CD1c-positive myeloid dendritic cell (primary cell): Measurements from ENCODE around the gene GPR156.
"Not testable (repeated sequence)": the region's sequence is repeated elsewhere in the genome, so short reads cannot be mapped to it uniquely, and the experiment has no call there.

Experiments
- DNase-seq: peaks from one replicate; pipeline ENCODE4 v3.0.0-alpha.2; 2016; ENCODE audit errors: extremely low spot score

The GPR156 gene

DNA sequence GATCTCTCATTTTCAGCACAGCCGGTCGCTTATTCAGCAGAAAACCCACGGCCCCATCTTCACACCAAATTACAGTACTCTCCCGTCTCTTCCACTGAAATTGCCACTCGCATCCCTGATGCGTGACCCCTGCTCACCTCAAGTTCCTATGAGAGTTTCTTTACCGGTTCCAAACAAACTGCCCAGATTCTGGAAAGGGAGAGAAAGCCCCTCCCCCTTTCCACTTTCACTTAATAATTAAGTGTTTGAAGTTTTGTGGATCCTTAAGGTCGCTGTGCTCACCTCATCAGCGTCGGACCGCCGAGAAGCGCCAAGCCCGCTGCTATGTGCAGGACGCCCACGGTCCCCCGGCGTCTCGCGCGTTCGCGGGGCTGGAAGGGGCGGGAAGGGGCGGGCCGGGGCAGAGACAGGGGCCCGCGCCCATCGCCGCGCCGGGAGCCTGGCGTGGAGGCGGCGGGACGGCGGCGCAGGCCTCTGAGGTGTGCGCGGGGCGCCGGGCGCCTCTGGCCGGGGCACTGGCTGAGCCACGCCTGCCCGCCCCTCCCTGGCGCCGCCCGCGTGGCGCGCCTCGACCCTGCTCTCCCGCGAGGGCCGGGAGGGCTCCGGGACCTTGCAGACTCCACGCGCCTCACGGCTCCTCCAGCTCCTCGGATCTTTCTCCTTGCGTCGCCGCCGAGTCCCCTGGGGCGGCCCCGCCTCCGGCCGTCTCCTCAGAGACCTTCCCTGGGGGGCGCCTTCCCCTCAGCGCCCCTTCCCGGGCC, at the start of gene GPR156:
GPR156 (minus strand) TSS at position 476 of the 761 bp plus-strand sequence. CDS start 41,124 bp downstream, outside the sequence.
- DNase-seq: no peak

DNA sequence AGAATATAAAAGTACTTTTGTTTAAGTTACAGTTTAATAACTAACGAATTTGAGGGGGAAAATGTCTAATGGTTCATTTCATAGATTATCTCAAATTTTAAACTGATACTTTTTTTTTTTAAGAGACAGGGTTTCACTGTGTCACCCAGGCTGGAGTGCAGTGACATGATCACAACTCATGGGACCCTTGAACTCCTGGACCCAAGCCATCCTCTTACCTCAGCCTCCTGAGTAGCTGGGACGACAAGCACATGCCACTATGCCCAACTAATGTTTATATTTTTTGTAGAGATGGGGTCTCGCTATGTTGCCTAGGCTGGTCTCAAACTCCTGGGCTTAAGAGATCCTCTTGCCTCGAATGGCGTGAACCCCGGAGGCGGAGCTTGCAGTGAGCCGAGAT, 47.6 kb upstream of the GPR156 start:
- DNase-seq: no peak

DNA sequence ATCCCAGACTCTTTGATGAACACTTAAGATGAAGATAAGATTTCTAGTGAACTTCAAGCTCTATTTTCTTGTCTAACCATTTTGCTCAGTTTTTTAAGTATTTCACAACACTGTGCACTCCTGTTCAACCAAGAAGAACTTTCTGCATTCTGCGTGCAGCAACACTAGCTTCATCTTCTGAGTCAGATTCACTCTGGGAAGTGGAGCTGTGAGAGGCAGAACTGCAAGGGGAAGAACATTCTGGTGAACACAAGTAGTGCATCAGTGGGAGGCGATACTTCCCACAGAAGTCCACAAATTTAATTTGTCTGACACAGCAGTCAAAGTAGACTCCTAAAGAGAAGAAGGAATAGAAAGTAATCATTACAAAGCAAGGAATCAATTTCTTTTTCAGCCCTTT, 46.1 kb upstream of the GPR156 start:
- DNase-seq: peak; percentile 23

DNA sequence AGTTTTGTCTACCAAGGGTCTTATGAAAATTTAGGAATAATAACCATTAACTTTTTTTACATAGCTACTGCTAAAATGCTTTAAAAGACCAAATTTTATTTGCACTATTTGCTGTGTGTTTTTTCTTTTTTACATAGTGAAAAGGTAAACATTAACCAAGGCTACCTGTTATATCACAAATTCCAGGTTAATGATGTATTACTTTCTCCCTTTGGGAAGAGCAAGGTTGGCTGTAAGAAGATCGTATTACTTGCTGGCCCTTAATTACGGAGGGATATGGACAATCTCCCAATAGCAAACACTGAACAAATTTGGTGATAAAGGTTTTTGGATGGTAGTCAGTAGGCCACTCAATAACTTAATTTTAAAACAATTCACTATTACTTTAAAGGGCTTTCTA, 41.8 kb upstream of the GPR156 start:
- DNase-seq: no peak

DNA sequence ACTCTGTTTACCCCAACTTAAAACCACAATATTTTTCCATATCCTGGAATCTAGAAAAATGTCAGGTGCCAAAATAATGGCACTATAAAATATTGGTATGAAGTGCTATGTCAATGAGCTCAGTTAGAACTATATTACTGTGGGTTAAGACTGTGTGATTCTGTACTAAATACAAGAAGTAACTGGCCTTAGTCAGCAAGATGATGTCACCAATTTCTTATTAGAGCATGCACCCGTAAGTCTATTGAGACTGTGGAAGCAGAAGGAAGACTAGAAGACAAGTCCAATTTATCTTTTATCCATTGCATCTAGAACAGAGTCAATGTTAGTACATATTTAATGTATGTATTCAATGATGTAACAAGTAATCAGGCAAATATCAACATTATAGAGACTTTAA, 39.2 kb upstream of the GPR156 start:
- peak; percentile 24 for DNase-seq

DNA sequence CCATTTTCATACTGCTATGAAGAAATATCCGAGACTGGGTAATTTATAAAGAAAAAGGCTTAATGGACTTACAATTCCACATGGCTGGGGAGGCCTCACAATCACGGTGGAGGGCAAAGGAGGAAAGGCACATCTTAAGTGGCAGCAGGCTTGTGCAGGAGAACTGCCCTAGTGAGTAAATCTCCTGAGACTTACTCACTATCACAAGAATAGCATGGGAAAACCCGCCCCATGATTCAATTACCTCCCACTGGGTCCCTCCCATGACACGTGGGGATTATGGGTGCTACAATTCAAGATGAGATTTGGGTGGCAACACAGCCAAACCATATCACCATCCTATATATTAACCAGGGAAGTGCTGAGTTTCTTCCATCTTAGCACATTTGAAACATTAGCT, 38.7 kb upstream of the GPR156 start:
- DNase-seq: peak; percentile 9

DNA sequence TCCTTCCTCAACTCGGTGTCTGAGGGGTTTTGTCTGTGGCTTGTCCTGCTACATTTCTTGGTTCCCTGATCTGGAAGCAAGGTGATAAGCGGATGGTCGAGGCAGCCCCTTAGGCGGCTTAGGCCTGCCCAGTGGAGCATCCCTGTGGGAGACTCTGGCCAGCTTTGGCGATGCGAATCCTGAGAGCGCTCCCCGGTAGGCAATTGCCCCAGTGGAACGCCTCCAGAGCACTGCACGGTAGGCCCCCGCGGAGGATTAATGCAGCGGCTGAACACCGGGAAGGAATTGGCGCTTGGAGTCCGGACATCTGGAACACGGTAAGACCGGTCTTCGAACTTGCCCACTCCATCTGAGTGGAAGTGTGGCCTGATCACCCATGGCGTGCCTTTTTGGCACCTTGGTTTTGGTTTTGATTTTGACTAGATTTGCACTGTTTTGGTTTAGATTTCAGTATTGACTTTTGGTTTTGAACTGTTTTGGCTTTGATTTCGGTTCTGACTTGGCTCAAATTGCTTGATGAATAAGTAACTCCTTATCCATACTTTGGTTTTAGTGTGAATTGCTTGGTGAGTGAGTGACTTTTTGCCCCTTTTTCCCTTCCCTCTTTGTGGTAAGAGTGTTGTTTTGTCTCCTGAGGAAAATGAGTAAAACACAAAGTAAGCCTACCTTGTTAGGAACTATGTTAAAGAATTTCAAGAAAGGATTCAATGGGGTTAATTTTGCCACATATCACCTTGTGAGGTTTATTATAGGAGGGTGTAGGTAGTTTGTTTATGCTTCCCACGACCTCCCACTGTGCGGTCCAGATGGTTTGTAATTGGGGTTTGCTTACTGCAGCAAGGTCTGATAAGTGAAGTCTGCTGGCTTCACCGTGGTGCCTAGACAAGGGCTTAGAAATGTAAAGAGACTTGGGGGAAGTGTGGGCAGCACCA, 27.1 kb upstream of the GPR156 start:
- no peak for DNase-seq

DNA sequence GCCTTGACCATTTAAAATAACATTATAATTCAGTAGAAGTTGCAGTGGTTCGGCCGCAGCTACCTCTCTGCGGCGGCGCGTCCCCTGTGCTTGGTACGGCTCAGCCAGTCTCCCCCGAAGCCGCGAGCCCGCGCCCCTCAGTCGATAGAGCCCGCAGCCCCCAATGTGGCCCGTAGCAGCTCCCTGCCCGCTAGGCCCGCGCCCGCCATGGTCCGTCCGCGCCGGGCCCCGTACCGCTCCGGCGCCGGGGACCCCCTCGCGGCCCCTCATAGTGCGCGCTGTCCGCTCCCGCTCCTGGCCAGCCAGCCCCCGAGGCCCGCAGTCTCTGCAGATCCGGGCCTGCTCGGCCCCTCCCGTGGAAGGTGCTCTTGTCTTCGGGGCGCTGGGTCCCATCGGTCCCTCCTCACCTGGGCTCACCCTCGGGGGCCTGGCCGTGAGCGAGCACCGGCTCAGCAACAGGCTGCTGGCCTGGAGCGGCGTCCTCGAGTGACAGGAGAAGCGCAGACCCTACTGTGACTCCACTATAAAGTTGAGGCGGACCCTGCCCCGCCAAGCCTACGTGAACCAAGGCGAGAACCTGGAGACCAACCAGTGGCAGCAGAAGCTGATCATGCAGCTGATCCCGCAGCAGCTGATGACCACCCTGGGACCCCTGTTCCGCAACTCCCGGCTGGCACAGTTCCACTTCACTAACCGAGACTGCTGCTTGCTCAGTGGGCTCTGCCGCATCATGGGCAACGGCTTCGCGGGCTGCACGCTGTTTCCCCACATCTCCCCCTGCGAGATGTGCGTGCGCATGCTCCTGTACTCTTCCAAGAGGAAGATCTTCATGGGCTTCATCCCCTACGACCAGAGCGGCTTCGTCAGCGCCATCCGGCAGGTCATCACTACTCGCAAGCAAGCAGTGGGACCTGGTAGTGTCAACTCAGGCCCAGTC, 21.8 kb upstream of the GPR156 start:
- DNase-seq: no peak

DNA sequence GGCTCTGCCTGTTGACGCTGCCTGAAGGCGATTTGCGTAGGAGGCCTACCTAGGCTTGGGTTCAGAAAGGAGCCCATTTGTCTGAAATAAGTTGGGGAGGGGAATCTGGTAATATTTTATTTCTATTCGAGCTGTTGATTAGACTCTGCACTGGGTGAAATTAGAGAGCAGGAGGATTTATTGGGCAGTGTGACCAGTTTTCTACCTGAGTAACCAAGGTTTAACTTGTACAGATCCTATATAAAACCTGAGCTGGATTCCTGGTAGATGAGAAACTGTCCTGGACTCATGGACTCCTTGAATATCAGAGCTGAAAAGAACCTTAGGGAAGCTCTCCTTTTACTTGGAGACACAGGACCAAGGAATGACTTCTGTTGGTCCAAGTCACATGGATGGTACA, 19.6 kb upstream of the GPR156 start:
- no peak for DNase-seq

DNA sequence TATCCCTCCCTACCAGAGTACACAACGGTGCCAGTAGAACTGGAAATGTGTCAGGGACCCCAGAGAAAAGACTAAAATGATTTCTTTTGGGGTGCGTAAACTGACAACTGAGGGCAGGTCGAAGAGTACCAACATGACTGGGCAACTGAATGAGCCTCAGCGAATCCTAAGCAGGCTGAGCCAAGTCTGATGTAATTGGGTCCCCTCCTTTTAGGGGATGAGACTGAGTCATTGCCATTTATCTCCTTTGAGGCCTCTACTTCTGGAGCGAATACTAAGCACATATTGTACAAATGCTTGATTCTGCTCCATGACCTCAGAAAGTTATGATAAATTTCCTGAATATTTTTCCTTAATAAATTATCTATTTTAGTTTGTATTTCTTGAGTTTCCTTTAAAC, 17.3 kb upstream of the GPR156 start:
- DNase-seq: no peak

DNA sequence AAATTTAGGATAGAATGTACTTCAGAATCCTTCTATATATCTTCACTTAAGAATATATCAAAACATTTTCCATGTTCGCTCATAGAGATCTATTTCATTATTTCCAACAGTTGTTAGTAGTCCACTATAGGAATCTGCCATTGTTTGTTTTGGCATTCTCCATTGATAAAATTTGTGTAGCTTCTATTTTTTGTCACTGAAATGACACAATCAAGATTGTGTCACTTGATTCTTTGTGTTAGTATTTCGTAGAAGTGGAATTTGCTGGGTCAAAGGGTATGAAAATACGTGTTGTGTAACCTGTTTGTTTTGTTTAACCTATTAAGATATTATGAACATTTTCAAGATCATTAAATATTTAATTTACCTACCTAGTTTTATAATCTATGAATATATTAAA, 15.9 kb upstream of the GPR156 start:
- no peak for DNase-seq

DNA sequence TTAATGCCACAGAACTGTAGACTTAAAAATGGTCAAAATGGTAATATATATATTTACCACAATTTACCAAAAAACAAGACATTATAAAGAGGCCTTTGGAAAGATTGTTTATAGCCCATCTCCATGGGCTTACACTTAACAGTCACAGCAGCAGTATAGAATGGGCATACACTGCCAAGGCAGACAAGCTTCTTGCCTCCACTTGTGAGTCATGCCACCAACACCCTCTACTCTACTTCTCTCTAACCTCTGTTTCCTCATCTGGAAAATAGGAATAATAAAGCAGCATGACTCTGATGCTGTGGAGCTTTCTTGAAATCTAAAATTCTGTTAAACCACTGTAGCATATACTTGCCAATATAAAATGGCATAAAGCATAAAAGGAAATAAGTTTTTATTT, 14.4 kb upstream of the GPR156 start:
- no peak for DNase-seq

DNA sequence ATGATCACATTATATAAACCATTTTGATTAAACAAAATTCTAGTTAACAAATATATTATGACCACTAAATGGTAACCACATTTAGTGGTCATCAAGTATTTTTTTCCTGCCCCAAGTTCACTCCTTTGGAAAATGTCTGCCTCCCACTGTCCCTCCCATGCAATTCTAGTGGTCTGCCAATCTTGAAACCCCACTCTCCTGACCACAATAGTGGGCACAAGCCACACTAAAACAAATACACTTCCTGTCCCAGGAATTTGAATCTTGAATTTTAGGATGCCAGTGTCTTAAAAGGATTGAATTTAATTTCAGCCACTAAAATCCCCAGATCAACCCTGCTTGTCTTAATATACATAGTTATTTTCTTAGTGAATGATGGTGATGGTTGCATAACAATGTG, 14.0 kb upstream of the GPR156 start:
- no peak for DNase-seq

DNA sequence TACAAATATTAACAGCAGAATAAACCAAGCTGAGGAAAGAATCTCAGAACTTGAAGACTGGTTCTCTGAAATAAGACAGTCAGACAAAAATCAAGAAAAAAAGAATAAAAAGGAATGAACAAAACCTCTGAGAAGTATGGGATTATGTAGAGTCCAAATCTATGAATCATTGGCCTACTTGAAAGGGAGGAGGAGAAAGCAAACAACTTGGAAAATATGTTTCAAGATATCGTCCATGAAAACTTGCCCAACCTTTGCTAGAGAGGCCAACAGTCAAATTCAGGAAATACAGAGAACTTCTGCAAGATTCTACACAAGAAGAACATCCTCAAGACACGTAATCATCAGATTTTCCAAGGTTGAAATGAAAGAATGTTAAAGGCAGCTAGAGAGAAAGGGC, 6.5 kb upstream of the GPR156 start:
- DNase-seq: not testable (repeated sequence)

DNA sequence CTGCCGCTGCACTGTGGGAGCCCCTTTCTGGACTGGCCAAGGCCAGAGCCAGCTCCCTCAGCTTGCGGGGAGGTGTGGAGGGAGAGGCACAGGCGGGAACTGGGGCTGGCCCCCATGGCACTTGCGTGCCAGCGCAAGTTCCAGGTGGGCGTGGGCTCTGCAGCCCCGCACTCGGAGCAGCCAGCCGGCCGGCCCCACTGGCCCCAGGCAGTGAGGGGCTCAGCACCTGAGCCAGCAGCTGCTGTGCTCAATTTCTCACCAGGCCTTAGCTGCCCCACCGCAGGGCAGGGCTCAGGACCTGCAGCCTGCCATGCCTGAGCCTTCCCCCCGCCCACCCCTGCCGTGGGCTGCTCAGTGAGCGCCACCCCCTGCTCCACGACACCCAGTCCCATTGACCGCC, 4.6 kb upstream of the GPR156 start:
- no peak for DNase-seq

DNA sequence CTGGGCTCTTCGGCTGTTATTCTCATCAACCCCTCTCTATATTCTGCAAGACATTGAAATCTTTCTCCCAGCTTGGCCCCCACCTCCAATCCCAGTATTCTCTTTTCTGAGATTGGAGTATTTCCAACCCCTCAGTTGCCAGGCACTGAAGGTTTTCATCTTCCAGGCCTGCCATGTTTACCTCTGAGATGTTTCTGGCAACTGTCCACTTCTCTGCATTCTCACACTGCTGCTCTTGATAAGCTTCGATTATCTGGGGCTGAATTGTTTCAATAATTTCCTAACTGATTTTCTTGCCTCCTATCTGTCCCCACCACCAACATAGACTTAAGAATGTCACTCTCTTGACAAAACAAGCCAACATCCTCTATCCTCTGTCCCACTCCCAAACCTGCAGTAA, 1.4 kb upstream of the GPR156 start:
- no peak for DNase-seq

DNA sequence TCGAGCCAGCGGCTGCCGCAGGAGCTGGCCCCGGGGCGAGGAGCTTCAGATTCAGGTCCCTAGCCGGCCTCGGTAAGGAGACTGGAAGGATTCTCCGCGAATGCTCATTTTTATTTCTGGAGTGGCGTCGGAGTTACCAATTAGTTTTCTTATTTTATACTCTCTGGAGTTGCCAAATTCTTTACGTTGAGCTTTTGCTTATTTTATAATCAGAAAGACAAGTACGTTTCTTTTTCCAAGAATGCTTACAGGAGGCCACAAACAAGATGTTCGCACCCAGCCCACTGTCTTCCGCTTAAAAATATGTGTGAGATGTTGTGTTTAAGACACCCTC, 453 bp upstream of the GPR156 start:
- no peak for DNase-seq

DNA sequence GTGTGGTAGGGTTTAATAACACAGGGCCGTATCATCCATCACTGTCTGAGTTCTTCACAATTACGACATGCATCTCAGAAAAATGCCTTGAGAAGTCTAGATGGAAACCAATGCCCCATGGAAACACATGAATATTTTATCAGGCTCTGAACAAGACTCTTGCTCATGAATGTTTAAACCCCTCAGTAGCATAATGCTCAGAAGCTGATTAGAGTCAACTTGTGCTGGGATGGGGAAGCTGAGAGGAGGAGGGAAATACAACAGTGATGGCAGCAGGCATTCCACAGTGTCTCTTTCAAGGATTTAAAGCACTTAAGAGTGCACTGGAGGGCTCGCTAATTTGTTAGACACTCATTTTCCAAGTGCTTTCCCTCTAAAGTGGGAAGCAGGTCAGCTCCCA, 3.8 kb downstream of the GPR156 start:
- DNase-seq: no peak

DNA sequence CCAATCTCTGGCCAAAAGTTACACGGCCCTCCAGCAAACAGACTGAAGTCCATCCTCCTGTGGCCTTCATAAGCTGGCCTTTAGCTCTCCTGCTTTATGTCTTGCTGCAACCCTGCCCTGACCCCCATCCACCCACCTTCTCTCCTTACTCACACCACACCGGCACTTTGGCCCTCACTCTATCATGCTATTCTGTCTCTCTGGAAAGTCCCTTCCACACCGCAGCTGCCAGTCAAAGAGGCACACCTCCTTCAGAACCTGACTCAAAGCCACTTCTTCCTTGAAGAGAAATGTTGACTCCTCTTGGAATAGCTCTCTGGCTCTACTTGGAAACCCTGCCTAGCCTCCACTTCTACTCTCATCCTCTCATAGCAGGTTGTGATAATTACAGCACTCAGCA, 4.5 kb downstream of the GPR156 start:
- no peak for DNase-seq

DNA sequence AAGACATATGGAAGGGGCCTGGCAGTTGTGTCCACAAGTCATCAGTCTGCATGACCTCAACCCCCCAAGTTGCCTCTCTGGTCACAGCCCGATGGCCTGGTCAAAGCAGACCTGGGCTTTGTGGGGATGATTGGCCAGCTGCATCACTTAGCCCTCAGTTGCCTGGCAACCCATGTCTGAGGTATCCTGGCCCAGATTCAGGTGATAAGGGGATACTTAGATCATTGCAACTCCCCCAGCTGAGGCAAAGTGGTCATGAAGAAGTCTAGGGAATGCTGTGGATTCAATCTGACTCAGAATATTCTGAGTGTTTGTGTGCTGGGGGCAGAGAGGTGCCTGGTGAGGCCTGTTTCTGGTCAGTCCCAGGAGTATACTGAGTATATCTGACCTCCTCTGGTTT, 5.0 kb downstream of the GPR156 start:
- DNase-seq: no peak

DNA sequence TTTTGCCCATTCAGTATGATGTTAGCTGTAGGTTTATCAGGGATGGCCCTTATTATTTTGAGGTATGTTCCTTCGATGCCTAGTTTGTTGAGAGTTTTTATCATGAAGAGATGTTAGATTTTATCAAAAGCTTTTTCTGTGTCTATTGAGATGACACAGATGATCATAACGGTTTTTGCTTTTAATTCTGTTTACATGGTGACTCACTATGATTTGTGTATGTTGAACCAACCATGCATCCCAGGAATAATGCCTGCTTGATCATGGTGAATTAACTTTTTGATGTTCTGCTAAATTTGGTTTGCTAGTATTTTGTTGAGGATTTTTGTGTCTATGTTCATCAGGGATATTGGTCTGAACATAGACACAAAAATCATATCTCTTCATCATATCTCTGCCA, 8.3 kb downstream of the GPR156 start:
- DNase-seq: no peak

DNA sequence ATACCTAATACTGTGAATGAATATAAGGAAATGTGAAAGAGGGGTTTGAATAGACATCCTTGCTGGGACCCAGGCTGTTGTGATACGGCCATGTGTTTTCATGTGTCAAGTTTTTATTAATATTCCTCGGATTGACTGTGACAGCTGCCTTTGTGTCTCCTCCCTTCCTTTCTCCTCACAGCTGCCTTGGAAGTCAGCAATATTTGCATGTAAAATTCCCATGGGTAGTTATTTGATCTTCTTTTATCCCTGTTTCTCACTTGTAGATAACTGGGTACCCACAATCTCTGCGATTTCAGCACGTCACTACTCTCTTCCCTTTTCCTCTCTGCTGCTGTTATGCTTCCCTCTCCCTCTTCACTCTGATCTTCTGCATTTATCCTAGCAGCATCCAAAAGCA, 9.4 kb downstream of the GPR156 start:
- DNase-seq: no peak
